ENCODE data around the gene COX4I2.
"Not testable (repeated sequence)": the region's sequence is repeated elsewhere in the genome, so short reads cannot be mapped to it uniquely, and the experiment has no call there.

Gene COX4I2

GRCh38 chr20:31595654-31596411 is 41.9 kb upstream of the COX4I2 start:
- DNase-seq (ENCODE audit: low read depth), result peak; percentile 95
- no peak overlapping the region for H3K4me3 ChIP-seq (ENCODE audit: low read depth, low read length)
- TF ChIP-seq CTCF (conservative IDR thresholded peaks at IDR 0.05; ENCODE audit: low read depth, low read length), result no peak

GRCh38 chr20:31596412-31596715 is 41.3 kb upstream of the COX4I2 start:
- not testable (repeated sequence) for DNase-seq (ENCODE audit: low read depth); H3K4me3 ChIP-seq (ENCODE audit: low read depth, low read length)

- DNase-seq (ENCODE audit: low read depth), result no peak
- no peak for TF ChIP-seq CTCF (conservative IDR thresholded peaks at IDR 0.05; ENCODE audit: low read depth, low read length)
- no peak overlapping the region for H3K4me3 ChIP-seq (ENCODE audit: low read depth, low read length)
Observed at GRCh38 chr20:31596831-31597480, 40.8 kb upstream of the COX4I2 start.

GRCh38 chr20:31597481-31597855 is 40.2 kb upstream of the COX4I2 start:
- H3K4me3 ChIP-seq (ENCODE audit: low read depth, low read length), result no peak overlapping the region
- TF ChIP-seq CTCF (conservative IDR thresholded peaks at IDR 0.05; ENCODE audit: low read depth, low read length), result no peak
- no peak for DNase-seq (ENCODE audit: low read depth)

- TF ChIP-seq CTCF (conservative IDR thresholded peaks at IDR 0.05; ENCODE audit: low read depth, low read length), result no peak
- no peak overlapping the region for H3K4me3 ChIP-seq (ENCODE audit: low read depth, low read length)
- no peak for DNase-seq (ENCODE audit: low read depth)
Observed at GRCh38 chr20:31602431-31602778, 35.3 kb upstream of the COX4I2 start.

- peak; percentile 88 for DNase-seq (ENCODE audit: low read depth)
- TF ChIP-seq CTCF (conservative IDR thresholded peaks at IDR 0.05; ENCODE audit: low read depth, low read length), result no peak
- peak overlapping the region; percentile 0 for H3K4me3 ChIP-seq (ENCODE audit: low read depth, low read length)
Observed at GRCh38 chr20:31602779-31603441, 34.8 kb upstream of the COX4I2 start.

- peak overlapping the region; percentile 95 for H3K4me3 ChIP-seq (ENCODE audit: low read depth, low read length)
- DNase-seq (ENCODE audit: low read depth), result peak; percentile 98
- no peak for TF ChIP-seq CTCF (conservative IDR thresholded peaks at IDR 0.05; ENCODE audit: low read depth, low read length)
Observed at GRCh38 chr20:31603822-31604566, 33.7 kb upstream of the COX4I2 start.
